ENCODE measurements around the gene JAG2.

DNA sequence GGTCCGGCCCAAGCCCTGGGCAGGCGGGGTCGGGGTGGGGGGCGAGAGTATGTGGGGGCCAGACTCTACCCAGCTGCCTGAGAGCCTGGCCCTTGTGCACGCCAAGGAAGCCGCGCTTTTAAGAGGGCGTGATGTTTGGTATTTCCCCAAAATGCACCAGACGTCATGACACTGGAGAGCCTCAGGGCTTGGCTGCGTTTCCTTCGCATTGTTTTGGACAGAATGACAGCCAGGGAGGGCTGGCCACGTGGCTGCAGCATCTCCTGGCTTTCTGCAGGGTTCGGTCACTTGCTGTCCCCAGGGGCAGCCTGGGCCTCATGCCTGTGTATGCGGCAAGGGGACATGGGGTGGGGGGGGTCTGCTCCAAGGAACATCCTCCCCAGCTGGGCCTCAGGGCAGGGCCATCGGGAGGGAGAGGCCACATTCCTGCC lies 28.6 kb upstream of the JAG2 start:
- TF ChIP-seq, protein P1, sequence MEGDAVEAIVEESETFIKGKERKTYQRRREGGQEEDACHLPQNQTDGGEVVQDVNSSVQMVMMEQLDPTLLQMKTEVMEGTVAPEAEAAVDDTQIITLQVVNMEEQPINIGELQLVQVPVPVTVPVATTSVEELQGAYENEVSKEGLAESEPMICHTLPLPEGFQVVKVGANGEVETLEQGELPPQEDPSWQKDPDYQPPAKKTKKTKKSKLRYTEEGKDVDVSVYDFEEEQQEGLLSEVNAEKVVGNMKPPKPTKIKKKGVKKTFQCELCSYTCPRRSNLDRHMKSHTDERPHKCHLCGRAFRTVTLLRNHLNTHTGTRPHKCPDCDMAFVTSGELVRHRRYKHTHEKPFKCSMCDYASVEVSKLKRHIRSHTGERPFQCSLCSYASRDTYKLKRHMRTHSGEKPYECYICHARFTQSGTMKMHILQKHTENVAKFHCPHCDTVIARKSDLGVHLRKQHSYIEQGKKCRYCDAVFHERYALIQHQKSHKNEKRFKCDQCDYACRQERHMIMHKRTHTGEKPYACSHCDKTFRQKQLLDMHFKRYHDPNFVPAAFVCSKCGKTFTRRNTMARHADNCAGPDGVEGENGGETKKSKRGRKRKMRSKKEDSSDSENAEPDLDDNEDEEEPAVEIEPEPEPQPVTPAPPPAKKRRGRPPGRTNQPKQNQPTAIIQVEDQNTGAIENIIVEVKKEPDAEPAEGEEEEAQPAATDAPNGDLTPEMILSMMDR (IDR thresholded peaks at IDR 0.05): no peak
- no peak for TF ChIP-seq POLR2A (IDR thresholded peaks at IDR 0.05)

Measured in esophagus squamous epithelium (tissue), 4 donors.